A673 (cell line): ENCODE data around the gene ZC3H6. TPM values are rescaled to one million over a fixed set of nuclear protein-coding genes. Genes with fewer than 3 reads are reported as not detected.

Source experiments
- BruUV-seq: library from RNA; stranded (reverse); fragments of 400-500 nt; replicated peaks from 2 replicates; lab custom pipeline; 2021; lab: Mats Ljungman, UMichigan
- CTCF ChIA-PET: fragments of 300-600 bp; sonication (Branson Sonifier 250); formaldehyde crosslinking; loops from one replicate; lab custom pipeline; 2022; ENCODE audit warnings: antibody characterized with exemption; lab: Charles Lee
- POLR2A ChIA-PET: fragments of 300-600 bp; sonication (Branson Sonifier 250); formaldehyde crosslinking; loops from one replicate; lab custom pipeline; 2022; ENCODE audit warnings: antibody characterized with exemption; ENCODE audit not compliant: low non-redundant PET; lab: Charles Lee
- DNase-seq: peaks from one replicate; pipeline ENCODE4 v3.0.0-alpha.2; 2015; ENCODE audit warnings: low spot score
- H3K27ac ChIP-seq: fragments of 200-600 bp; sonication (generic); 2 replicates; pipeline ENCODE4 v1.5.1; 2016; ENCODE audit warnings: mixed run types, low read depth, mild to moderate bottlenecking, mixed read lengths, antibody characterized with exemption, low read length; ENCODE audit not compliant: poor library complexity, severe bottlenecking
- H3K27me3 ChIP-seq: fragments of 200-600 bp; sonication (generic); replicated peaks from 2 replicates; pipeline ENCODE4 v1.6.1; 2017; ENCODE audit warnings: mixed run types, low read depth, mild to moderate bottlenecking, mixed read lengths, antibody characterized with exemption, low read length; ENCODE audit not compliant: insufficient read depth, poor library complexity
- H3K36me3 ChIP-seq: fragments of 200-600 bp; sonication (generic); 2 replicates; pipeline ENCODE4 v1.6.1; 2016; ENCODE audit warnings: mixed run types, mild to moderate bottlenecking, mixed read lengths, antibody characterized with exemption, low read length; ENCODE audit not compliant: insufficient read depth, poor library complexity, severe bottlenecking
- H3K4me1 ChIP-seq: fragments of 200-600 bp; sonication (generic); 2 replicates; pipeline ENCODE4 v1.6.1; 2017; ENCODE audit warnings: mixed run types, mild to moderate bottlenecking, mixed read lengths, antibody characterized with exemption, low read length; ENCODE audit not compliant: insufficient read depth, poor library complexity, severe bottlenecking
- H3K4me3 ChIP-seq: fragments of 200-600 bp; sonication (generic); 2 replicates; pipeline ENCODE4 v1.5.1; 2016; ENCODE audit warnings: low read depth, mixed run types, mild to moderate bottlenecking, mixed read lengths, low read length; ENCODE audit not compliant: poor library complexity, severe bottlenecking
- H3K9me3 ChIP-seq: fragments of 200-600 bp; sonication (generic); 2 replicates; pipeline ENCODE4 v1.6.1; 2016; ENCODE audit warnings: mixed run types, low read depth, mild to moderate bottlenecking, mixed read lengths, antibody characterized with exemption, low read length; ENCODE audit not compliant: poor library complexity, severe bottlenecking
- EZH2 ChIP-seq: fragments of 200-600 bp; sonication (generic); IDR thresholded peaks from 2 replicates; pipeline ENCODE4 v1.6.1; 2017; ENCODE audit warnings: borderline replicate concordance, low read depth, mild to moderate bottlenecking, mixed read lengths, antibody characterized with exemption, low read length; ENCODE audit not compliant: poor library complexity, severe bottlenecking
- intact Hi-C: fragments of 100-400 bp; cut with micrococcal nuclease; formaldehyde crosslinking; loops from one replicate; pipeline ENCODE4 v1.10.0; 2022; ENCODE audit not compliant: unreplicated experiment
- total RNA-seq: library from RNA; stranded (reverse); gene quantifications from 2 replicates; pipeline ENCODE4 v1.2.3, GENCODE V29; 2021
- TF ChIP-seq, protein P1 (sequence below): fragments of 300-800, 200-600 bp; sonication (generic); conservative IDR thresholded peaks from 2 replicates; pipeline ENCODE4 v1.5.1; 2017; ENCODE audit warnings: low read depth, mild to moderate bottlenecking, antibody characterized with exemption, low read length, moderate library complexity, mixed read lengths

ZC3H6 gene
- total RNA-seq, 1 experiment from 2014 or later = 7.6 TPM

DNA sequence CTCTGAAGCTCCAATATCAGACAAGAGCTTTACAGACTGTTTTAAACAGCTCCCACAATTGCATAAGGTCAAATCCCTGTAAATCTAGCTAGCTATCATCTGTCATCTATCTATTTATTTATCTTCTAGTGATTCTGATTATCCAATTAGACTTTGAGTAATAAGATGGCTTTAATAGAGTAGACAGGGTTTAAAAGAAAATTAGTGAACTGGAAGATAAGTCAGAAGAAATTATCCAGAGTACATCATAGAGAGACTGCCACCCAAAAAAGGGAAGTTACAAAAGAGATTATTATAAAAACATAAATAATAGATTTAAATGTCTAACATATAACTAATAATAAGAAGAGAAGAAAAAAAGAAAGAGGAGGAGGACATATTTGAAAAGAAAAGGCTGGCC lies 12.5 kb upstream of the ZC3H6 start:
- DNase-seq = no peak
- ChIA-PET CTCF (no interaction called here), POLR2A (no interaction called here)
- H3K27me3 ChIP-seq = no peaks in the 10 kb centered on the region
- no peak overlapping the region for H3K4me3 ChIP-seq
- intact Hi-C loops = no loop called here
- peaks cover 4% of the 10 kb centered on the region for H3K9me3 ChIP-seq
- H3K27ac ChIP-seq = no peak overlapping the region
- no peaks in the 10 kb centered on the region for H3K36me3 ChIP-seq
- H3K4me1 ChIP-seq = no peaks in the 10 kb centered on the region
- TF ChIP-seq EZH2 = no peak
- TF ChIP-seq, protein P1, sequence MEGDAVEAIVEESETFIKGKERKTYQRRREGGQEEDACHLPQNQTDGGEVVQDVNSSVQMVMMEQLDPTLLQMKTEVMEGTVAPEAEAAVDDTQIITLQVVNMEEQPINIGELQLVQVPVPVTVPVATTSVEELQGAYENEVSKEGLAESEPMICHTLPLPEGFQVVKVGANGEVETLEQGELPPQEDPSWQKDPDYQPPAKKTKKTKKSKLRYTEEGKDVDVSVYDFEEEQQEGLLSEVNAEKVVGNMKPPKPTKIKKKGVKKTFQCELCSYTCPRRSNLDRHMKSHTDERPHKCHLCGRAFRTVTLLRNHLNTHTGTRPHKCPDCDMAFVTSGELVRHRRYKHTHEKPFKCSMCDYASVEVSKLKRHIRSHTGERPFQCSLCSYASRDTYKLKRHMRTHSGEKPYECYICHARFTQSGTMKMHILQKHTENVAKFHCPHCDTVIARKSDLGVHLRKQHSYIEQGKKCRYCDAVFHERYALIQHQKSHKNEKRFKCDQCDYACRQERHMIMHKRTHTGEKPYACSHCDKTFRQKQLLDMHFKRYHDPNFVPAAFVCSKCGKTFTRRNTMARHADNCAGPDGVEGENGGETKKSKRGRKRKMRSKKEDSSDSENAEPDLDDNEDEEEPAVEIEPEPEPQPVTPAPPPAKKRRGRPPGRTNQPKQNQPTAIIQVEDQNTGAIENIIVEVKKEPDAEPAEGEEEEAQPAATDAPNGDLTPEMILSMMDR = no peak
- BruUV-seq = no TSS peak

DNA sequence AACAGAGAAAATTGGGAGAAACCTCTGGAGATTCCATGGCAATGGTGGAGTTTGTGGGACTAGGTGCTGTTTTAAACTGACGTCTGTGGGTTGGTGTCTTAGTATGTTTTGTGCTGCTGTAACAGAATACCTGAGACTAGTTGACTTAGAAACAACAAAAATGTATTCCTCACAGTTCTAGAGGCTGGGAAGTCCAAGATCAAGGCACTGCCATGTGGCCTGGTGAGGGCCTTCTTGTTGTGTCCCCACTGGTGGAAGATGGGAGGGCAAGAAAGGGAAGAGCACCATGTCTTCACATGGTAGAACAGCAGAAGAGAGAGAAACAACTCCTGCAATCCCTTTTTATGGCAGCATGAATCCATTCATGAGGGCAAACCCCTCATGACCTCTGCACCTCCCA lies 6.8 kb upstream of the ZC3H6 start:
- POLR2A ChIA-PET = no interaction called here
- Histone ChIP-seq H3K4me1 (peaks cover 3% of the 10 kb centered on the region), H3K4me3 (no peak overlapping the region), H3K27me3 (no peaks in the 10 kb centered on the region), H3K27ac (no peak overlapping the region), H3K9me3 (no peaks in the 10 kb centered on the region), H3K36me3 (no peaks in the 10 kb centered on the region)
- no TSS peak for BruUV-seq
- no peak for DNase-seq
- no peak for TF ChIP-seq EZH2
- TF ChIP-seq, protein P1 = no peak
- CTCF ChIA-PET = no interaction called here
- intact Hi-C loops = no loop called here

DNA sequence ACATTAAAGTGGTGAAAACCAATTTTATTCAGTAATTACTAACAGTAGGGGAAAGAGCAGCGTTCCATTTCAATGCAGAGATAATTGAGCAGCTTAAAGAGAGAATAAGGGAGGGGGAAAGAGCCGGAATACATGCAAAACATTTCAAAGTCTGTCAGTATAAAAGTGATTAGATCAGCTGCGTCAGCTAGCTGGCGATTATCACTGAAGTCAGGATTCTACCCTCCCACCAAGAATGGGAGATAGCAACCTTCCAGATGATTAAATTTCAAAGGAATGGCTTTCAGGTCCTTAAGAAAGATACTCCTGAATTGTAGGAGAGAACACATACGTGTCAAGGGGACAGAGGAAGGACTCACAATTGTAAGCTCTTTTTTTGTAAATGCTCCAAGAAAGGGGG lies 2.7 kb upstream of the ZC3H6 start:
- TF ChIP-seq, protein P1 = no peak
- TF ChIP-seq EZH2 = no peak
- no peaks in the 10 kb centered on the region for H3K27me3 ChIP-seq
- ChIA-PET CTCF (interaction anchor here (0.6 kb wide), 1 partner anchor 56 kb away, joined by 4 read pairs; no protein-coding TSS in a partner anchor), POLR2A (no interaction called here)
- intact Hi-C loops = no loop called here
- H3K4me1 ChIP-seq = peaks cover 11% of the 10 kb centered on the region
- H3K9me3 ChIP-seq = no peaks in the 10 kb centered on the region
- no peak for DNase-seq
- H3K27ac ChIP-seq = no peak overlapping the region
- H3K36me3 ChIP-seq = no peaks in the 10 kb centered on the region
- BruUV-seq = no TSS peak
- no peak overlapping the region for H3K4me3 ChIP-seq
